IMR-90 (cell line): ENCODE measurements around the gene SERP2. TPM values are rescaled to one million over a fixed set of nuclear protein-coding genes. Genes with fewer than 3 reads are reported as not detected.

Experiments
- ATAC-seq: fragments of 200-7000 bp; cut with Tn5 transposase; 2 replicates; pipeline ENCODE4 v1.9.1; 2020; ENCODE audit warnings: low read depth, mild to moderate bottlenecking, moderate library complexity
- BruUV-seq: library from RNA; stranded (reverse); fragments of 400-500 nt; replicated peaks from 2 replicates; lab custom pipeline; 2021; lab: Mats Ljungman, UMichigan
- CTCF ChIA-PET: fragments of 300-600 bp; formaldehyde crosslinking; extraction: SDS; loops from one replicate; lab custom pipeline; 2021; ENCODE audit warnings: antibody characterized with exemption; lab: Yijun Ruan, JAX
- POLR2A ChIA-PET: fragments of 300-600 bp; sonication (Branson Sonifier 250); formaldehyde crosslinking; loops from one replicate; lab custom pipeline; 2022; ENCODE audit warnings: antibody characterized with exemption; ENCODE audit not compliant: unreplicated experiment; lab: Charles Lee
- DNase-seq: peaks from one replicate; pipeline ENCODE4 v3.0.0; 2013
- H2AFZ ChIP-seq: replicated peaks from 2 replicates; pipeline ENCODE3; 2013; ENCODE audit warnings: low read length, mild to moderate bottlenecking; ENCODE audit not compliant: poor library complexity
- H2AK5ac ChIP-seq: 2 replicates; pipeline ENCODE4 v1.6.1; 2013; ENCODE audit warnings: low read depth, low read length, inconsistent platforms
- H2AK9ac ChIP-seq: replicated peaks from 2 replicates; pipeline ENCODE3; 2013; ENCODE audit warnings: mild to moderate bottlenecking, low read depth, low read length, moderate library complexity; ENCODE audit not compliant: poor library complexity
- H2BK120ac ChIP-seq: 2 replicates; pipeline ENCODE4 v1.6.1; 2013; ENCODE audit warnings: low read depth, low read length, inconsistent platforms
- H2BK15ac ChIP-seq: 3 replicates; pipeline ENCODE4 v1.6.1; 2013; ENCODE audit warnings: low read depth, low read length, inconsistent platforms
- H2BK20ac ChIP-seq: 2 replicates; pipeline ENCODE4 v1.6.1; 2013; ENCODE audit warnings: low read depth, mild to moderate bottlenecking, inconsistent platforms, low read length, moderate library complexity
- H2BK5ac ChIP-seq: 2 replicates; pipeline ENCODE4 v1.6.1; 2013; ENCODE audit warnings: mild to moderate bottlenecking, low read depth, low read length, inconsistent platforms; ENCODE audit not compliant: poor library complexity, severe bottlenecking
- H3K14ac ChIP-seq: replicated peaks from 2 replicates; pipeline ENCODE4 v1.6.1; 2013; ENCODE audit warnings: low read depth, low read length, inconsistent platforms
- H3K18ac ChIP-seq: 2 replicates; pipeline ENCODE4 v1.6.1; 2013; ENCODE audit warnings: low read depth, low read length, control low read depth
- H3K23ac ChIP-seq: 2 replicates; pipeline ENCODE4 v1.6.1; 2013; ENCODE audit warnings: low read depth, low read length, inconsistent platforms
- H3K27ac ChIP-seq: 2 replicates; pipeline ENCODE4 v1.5.1; 2013; ENCODE audit warnings: mild to moderate bottlenecking, control low read depth, low read length; ENCODE audit not compliant: insufficient read depth
- H3K27me3 ChIP-seq: 2 replicates; pipeline ENCODE4 v1.6.1; 2013; ENCODE audit warnings: low read length; ENCODE audit not compliant: control insufficient read depth, insufficient read depth
- H3K36me3 ChIP-seq: 2 replicates; pipeline ENCODE4 v1.6.1; 2013; ENCODE audit warnings: low read length, mixed read lengths; ENCODE audit not compliant: control insufficient read depth, insufficient read depth
- H3K4ac ChIP-seq: 2 replicates; pipeline ENCODE4 v1.6.1; 2013; ENCODE audit warnings: low read depth, low read length, inconsistent platforms
- H3K4me1 ChIP-seq: 2 replicates; pipeline ENCODE4 v1.6.1; 2013; ENCODE audit warnings: low read length, mixed read lengths; ENCODE audit not compliant: control insufficient read depth, insufficient read depth
- H3K4me2 ChIP-seq: 2 replicates; pipeline ENCODE4 v1.6.1; 2013; ENCODE audit warnings: low read depth, mild to moderate bottlenecking, control low read depth, low read length, moderate library complexity
- H3K4me3 ChIP-seq: 2 replicates; pipeline ENCODE4 v1.5.1; 2013; ENCODE audit warnings: low read depth, mild to moderate bottlenecking, control low read depth, low read length, moderate library complexity; ENCODE audit not compliant: insufficient read depth
- H3K56ac ChIP-seq: 2 replicates; pipeline ENCODE4 v1.6.1; 2013; ENCODE audit warnings: low read length, inconsistent platforms; ENCODE audit not compliant: insufficient read depth; ENCODE audit errors: extremely low read depth
- H3K79me1 ChIP-seq, 2 experiments: 2 replicates each; pipeline ENCODE4 v1.6.1; 2013; ENCODE audit warnings: low read length in 2 of 2, inconsistent platforms in 1 of 2, low read depth in 1 of 2
- H3K9ac ChIP-seq: 2 replicates; pipeline ENCODE4 v1.6.1; 2013; ENCODE audit warnings: low read depth, low read length, control low read depth
- H3K9me1 ChIP-seq: 2 replicates; pipeline ENCODE4 v1.6.1; 2013; ENCODE audit warnings: low read length, inconsistent platforms; ENCODE audit not compliant: insufficient read depth
- H3K9me3 ChIP-seq: 2 replicates; pipeline ENCODE4 v1.6.1; 2013; ENCODE audit warnings: low read length; ENCODE audit not compliant: control insufficient read depth, insufficient read depth
- H4K20me1 ChIP-seq: 2 replicates; pipeline ENCODE4 v1.6.1; 2013; ENCODE audit warnings: low read length, inconsistent platforms; ENCODE audit not compliant: insufficient read depth
- H4K5ac ChIP-seq: 2 replicates; pipeline ENCODE4 v1.6.1; 2013; ENCODE audit warnings: mild to moderate bottlenecking, low read depth, low read length, control low read depth
- H4K8ac ChIP-seq, 2 experiments: 2 replicates each; pipeline ENCODE4 v1.6.1; 2013; ENCODE audit warnings: low read depth in 2 of 2, low read length in 2 of 2, control low read depth in 1 of 2, inconsistent platforms in 1 of 2
- H4K91ac ChIP-seq: 2 replicates; pipeline ENCODE4 v1.6.1; 2013; ENCODE audit warnings: low read depth, low read length, inconsistent platforms; ENCODE audit not compliant: insufficient read depth
- BHLHE40 ChIP-seq: fragments of 150-350 bp; IDR thresholded peaks from 2 replicates; pipeline ENCODE4 v1.6.1; 2016; ENCODE audit warnings: mild to moderate bottlenecking, low read depth, low read length
- CEBPB ChIP-seq: IDR thresholded peaks from 2 replicates; pipeline ENCODE4 v1.6.1; 2012; ENCODE audit warnings: low read depth, low read length, improper control_type of control experiment
- CTCF ChIP-seq: conservative IDR thresholded peaks from 2 replicates; pipeline ENCODE4 v1.5.1; 2012; ENCODE audit warnings: mild to moderate bottlenecking, low read depth, low read length, improper control_type of control experiment
- ELK1 ChIP-seq: fragments of 150-350 bp; IDR thresholded peaks from 2 replicates; pipeline ENCODE4 v1.6.1; 2016; ENCODE audit warnings: low read depth, mild to moderate bottlenecking, low read length, moderate library complexity, borderline replicate concordance
- MXI1 ChIP-seq: IDR thresholded peaks from 2 replicates; pipeline ENCODE4 v1.6.1; 2012; ENCODE audit warnings: low read depth, mild to moderate bottlenecking, low read length, moderate library complexity, borderline replicate concordance
- NFE2L2 ChIP-seq: fragments of 150-350 bp; IDR thresholded peaks from 2 replicates; pipeline ENCODE4 v1.6.1; 2016; ENCODE audit warnings: low read depth, mild to moderate bottlenecking, low read length
- RAD21 ChIP-seq: IDR thresholded peaks from 2 replicates; pipeline ENCODE4 v1.6.1; 2012; ENCODE audit warnings: low read length, improper control_type of control experiment
- RCOR1 ChIP-seq: IDR thresholded peaks from 2 replicates; pipeline ENCODE4 v1.6.1; 2012; ENCODE audit warnings: mild to moderate bottlenecking, low read length, improper control_type of control experiment; ENCODE audit not compliant: insufficient replicate concordance
- SMC3 ChIP-seq: fragments of 150-350 bp; IDR thresholded peaks from 2 replicates; pipeline ENCODE4 v1.6.1; 2016; ENCODE audit warnings: low read depth, mild to moderate bottlenecking, antibody characterized with exemption, low read length, moderate library complexity
- USF2 ChIP-seq: fragments of 150-350 bp; IDR thresholded peaks from 2 replicates; pipeline ENCODE4 v1.6.1; 2017; ENCODE audit warnings: mild to moderate bottlenecking, antibody characterized with exemption, low read length, low read depth
- WGBS, 2 experiments: methylation state at CpG; one replicate each; pipeline versions ENCODE4 v1.1.5 to v1.1.7; 2013; ENCODE audit warnings: missing lambda C conversion rate in 2 of 2; ENCODE audit not compliant: insufficient read length in 1 of 2; ENCODE audit errors: extremely low coverage in 2 of 2; 5-methylcytosine and 5-hydroxymethylcytosine counted together
- dilution Hi-C: fragments of 300-500 bp; cut with HindIII; formaldehyde crosslinking; loops from one replicate; pipeline ENCODE4 v1.14.3; 2018; ENCODE audit warnings: low sequenced_read_pairs; ENCODE audit not compliant: unreplicated experiment
- in situ Hi-C: fragments of 300-500 bp; cut with MboI; formaldehyde crosslinking; loops from 3 replicates; pipeline ENCODE4 v1.14.3; 2019; ENCODE audit warnings: low sequenced_read_pairs, inconsistent platforms, mixed read lengths
- intact Hi-C: fragments of 100-400 bp; cut with micrococcal nuclease; formaldehyde crosslinking; loops from 2 replicates; pipeline ENCODE4 v1.10.0; 2022
- polyA plus RNA-seq, 3 experiments: library from polyadenylated mRNA; depleted of rRNA; stranded (reverse); fragments of >200 nt; gene quantifications; 2 replicates each; pipeline ENCODE4 v1.2.3, GENCODE V29; 2012; ENCODE audit warnings: low replicate concordance in 1 of 3
- total RNA-seq: library from RNA; depleted of rRNA; stranded (reverse); fragments of >200 nt; gene quantifications from 2 replicates; pipeline ENCODE4 v1.2.3, GENCODE V29; 2012

The SERP2 gene
- total and polyA plus RNA-seq, 2 of the 4 experiments (the other 2 are of a cell fraction): 0.54 to 1.4 TPM

- TF ChIP-seq ELK1 (no peak), MXI1 (no peak), BHLHE40 (no peak), RCOR1 (no peak), USF2 (no peak), CEBPB (no peak), RAD21 (no peak), SMC3 (no peak), CTCF (no peak), NFE2L2 (no peak)
- Histone ChIP-seq H3K4me3 (no peak overlapping the region), H3K23ac (no peak overlapping the region), H3K9ac (no peak overlapping the region), H3K18ac (no peak overlapping the region), H3K36me3 (no peaks in the 10 kb centered on the region), H2BK15ac (no peak overlapping the region), H4K20me1 (no peaks in the 10 kb centered on the region), H2AK9ac (no peak overlapping the region), H3K14ac (no peak overlapping the region), H3K4me2 (no peak overlapping the region; the same call in 1 of the 2 replicates), H4K8ac (no peak overlapping the region), H3K27me3 (no peaks in the 10 kb centered on the region), H4K5ac (no peak overlapping the region), H3K9me1 (peaks cover 6% of the 10 kb centered on the region), H2AK5ac (no peak overlapping the region), H2AFZ (no peak overlapping the region), H3K9me3 (no peaks in the 10 kb centered on the region), H2BK120ac (no peak overlapping the region), H3K79me1 (no peaks in the 10 kb centered on the region), H3K56ac (no peak overlapping the region), H3K4ac (no peak overlapping the region), H2BK5ac (no peak overlapping the region), H3K4me1 (peaks cover 4% of the 10 kb centered on the region; the same call in 1 of the 2 replicates), H2BK20ac (no peak overlapping the region), H3K27ac (no peak overlapping the region), H4K91ac (no peak overlapping the region)
- DNase-seq: no peak
- no CpG with 5 or more reads among the region's 5 CpGs for WGBS, 2 experiments
- in situ Hi-C loops (no loop called here), dilution Hi-C loops (no loop called here), intact Hi-C loops (no loop called here)
- CTCF ChIA-PET: no interaction called here
- POLR2A ChIA-PET: no interaction called here
- no peak for ATAC-seq
- no TSS peak for BruUV-seq
Measured at GRCh38 chr13:44368599-44369368, 4.8 kb upstream of the SERP2 start.
